Kidney (tissue), 14 donors: ENCODE data around the gene SCARB1. TPM values are rescaled to one million over a fixed set of nuclear protein-coding genes. Genes with fewer than 3 reads are reported as not detected.

ENCODE experiments used
- DNase-seq, 5 donors: peaks; one replicate each; pipeline ENCODE4 v3.0.0-alpha.2; 2013 to 2020
- FAIRE-seq: peaks from 2 replicates; lab custom pipeline; 2012; peaks lifted over from hg19 to GRCh38; lab: Jason Lieb, UNC
- H3K27ac ChIP-seq, 2 donors: one replicate each; pipeline ENCODE4 v1.7.0; 2013; ENCODE audit warnings: low read depth in 2 of 2, low read length in 2 of 2, inconsistent platforms in 1 of 2
- H3K27me3 ChIP-seq: one replicate; pipeline ENCODE4 v1.7.1; 2013; ENCODE audit warnings: low read length, inconsistent platforms; ENCODE audit not compliant: control insufficient read depth, insufficient read depth
- H3K36me3 ChIP-seq, 3 donors: one replicate each; pipeline versions ENCODE4 v1.7.0 to v1.7.1; 2013; ENCODE audit warnings: low read length in 3 of 3, control low read depth in 1 of 3, inconsistent platforms in 1 of 3; ENCODE audit not compliant: insufficient read depth in 3 of 3, control insufficient read depth in 2 of 3
- H3K4me1 ChIP-seq, 3 donors: one replicate each; pipeline versions ENCODE4 v1.7.0 to v1.7.1; 2013; ENCODE audit warnings: low read length in 3 of 3, inconsistent platforms in 1 of 3, low read depth in 1 of 3; ENCODE audit not compliant: control insufficient read depth in 2 of 3, insufficient read depth in 2 of 3
- H3K4me3 ChIP-seq, 3 donors: one replicate each; pipeline versions ENCODE4 v1.7.0 to v1.8.1; 2013; ENCODE audit warnings: low read length in 3 of 3, control low read depth in 1 of 3, inconsistent platforms in 1 of 3
- H3K9ac ChIP-seq, 3 donors: one replicate each; pipeline versions ENCODE4 v1.7.0 to v1.7.1; 2013; ENCODE audit warnings: low read length in 3 of 3, control low read depth in 1 of 3, inconsistent platforms in 1 of 3
- H3K9me3 ChIP-seq, 3 donors: one replicate each; pipeline versions ENCODE4 v1.7.0 to v1.7.1; 2013; ENCODE audit warnings: low read length in 3 of 3, control low read depth in 1 of 3, inconsistent platforms in 1 of 3; ENCODE audit not compliant: control insufficient read depth in 2 of 3, insufficient read depth in 1 of 3
- intact Hi-C: fragments of 100-400 bp; cut with DNase I; formaldehyde crosslinking; loops from one replicate; pipeline ENCODE4 v1.11.1; 2022
- polyA plus RNA-seq: library from polyadenylated mRNA; stranded (reverse); fragments of 350-450 nt; fragmentation: Illumina TruSeq; extraction: RNeasy Lipid Tissue Mini Kit (QIAGEN cat#74804); gene quantifications from one replicate; pipeline ENCODE4 v1.2.3, GENCODE V29; 2014; ENCODE audit warnings: low read depth, low replicate concordance; ENCODE audit not compliant: insufficient read depth
- total RNA-seq: library from RNA; stranded (reverse); fragmentation: NEBNext Ultra II Directional; extraction: Animal tissue kit (Norgen Biotek cat#: 25700); gene quantifications from one replicate; pipeline ENCODE4 v1.2.1, GENCODE V29; 2021
- TF ChIP-seq, protein P1 (sequence below): IDR thresholded peaks from 3 replicates; pipeline ENCODE4 v1.5.1; 2012; ENCODE audit warnings: mild to moderate bottlenecking, moderate library complexity, borderline replicate concordance; ENCODE audit not compliant: insufficient read depth; ENCODE audit errors: extremely low read depth
- donor health status: control.
- donor health status: control.
- donor health status: control.
- donor health status: control.
- donor health status: control.
- donor health status: DM: yes; HTN: yes; CAD: no.
- donor health status: Normal renal cell carcinoma (clear cell type).

Gene SCARB1
- total and polyA plus RNA-seq, 2 donors from 2014 or later: 12.3 to 13.2 TPM

GRCh38 chr12:124868252-124869058 lies 4.8 kb upstream of the SCARB1 start:
- no peak for FAIRE-seq
- H3K27me3 ChIP-seq: no peaks in the 10 kb centered on the region
- DNase-seq: no peak
- no peak overlapping the region for H3K4me3 ChIP-seq
- H3K9me3 ChIP-seq: no peaks in the 10 kb centered on the region
- no peak overlapping the region for H3K9ac ChIP-seq
- TF ChIP-seq, protein P1, sequence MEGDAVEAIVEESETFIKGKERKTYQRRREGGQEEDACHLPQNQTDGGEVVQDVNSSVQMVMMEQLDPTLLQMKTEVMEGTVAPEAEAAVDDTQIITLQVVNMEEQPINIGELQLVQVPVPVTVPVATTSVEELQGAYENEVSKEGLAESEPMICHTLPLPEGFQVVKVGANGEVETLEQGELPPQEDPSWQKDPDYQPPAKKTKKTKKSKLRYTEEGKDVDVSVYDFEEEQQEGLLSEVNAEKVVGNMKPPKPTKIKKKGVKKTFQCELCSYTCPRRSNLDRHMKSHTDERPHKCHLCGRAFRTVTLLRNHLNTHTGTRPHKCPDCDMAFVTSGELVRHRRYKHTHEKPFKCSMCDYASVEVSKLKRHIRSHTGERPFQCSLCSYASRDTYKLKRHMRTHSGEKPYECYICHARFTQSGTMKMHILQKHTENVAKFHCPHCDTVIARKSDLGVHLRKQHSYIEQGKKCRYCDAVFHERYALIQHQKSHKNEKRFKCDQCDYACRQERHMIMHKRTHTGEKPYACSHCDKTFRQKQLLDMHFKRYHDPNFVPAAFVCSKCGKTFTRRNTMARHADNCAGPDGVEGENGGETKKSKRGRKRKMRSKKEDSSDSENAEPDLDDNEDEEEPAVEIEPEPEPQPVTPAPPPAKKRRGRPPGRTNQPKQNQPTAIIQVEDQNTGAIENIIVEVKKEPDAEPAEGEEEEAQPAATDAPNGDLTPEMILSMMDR: no peak
- H3K36me3 ChIP-seq: no peaks in the 10 kb centered on the region
- intact Hi-C loops: no loop called here
- H3K27ac ChIP-seq: no peak overlapping the region
- peaks cover 0 to 4% (median 4%) of the 10 kb centered on the region in 3 donors for H3K4me1 ChIP-seq

GRCh38 chr12:124867401-124867930 lies 3.8 kb upstream of the SCARB1 start:
- FAIRE-seq (no peak), DNase-seq (no peak)
- H3K27me3 ChIP-seq: no peaks in the 10 kb centered on the region
- TF ChIP-seq, protein P1: no peak
- H3K4me3 ChIP-seq: no peak overlapping the region
- intact Hi-C loops: no loop called here
- H3K36me3 ChIP-seq: no peaks in the 10 kb centered on the region
- H3K27ac ChIP-seq: no peak overlapping the region
- no peak overlapping the region for H3K9ac ChIP-seq
- peaks cover 0 to 11% (median 4%) of the 10 kb centered on the region in 3 donors for H3K4me1 ChIP-seq
- no peaks in the 10 kb centered on the region for H3K9me3 ChIP-seq

- Histone ChIP-seq H3K36me3 (no peaks in the 10 kb centered on the region), H3K4me3 (no peak overlapping the region), H3K27me3 (no peaks in the 10 kb centered on the region), H3K9me3 (no peaks in the 10 kb centered on the region), H3K9ac (no peak overlapping the region), H3K27ac (no peak overlapping the region), H3K4me1 (peaks cover 0 to 11% (median 4%) of the 10 kb centered on the region in 3 donors)
- DNase-seq (no peak), FAIRE-seq (no peak)
- intact Hi-C loops: no loop called here
- TF ChIP-seq, protein P1: no peak
These were observed 3.3 kb upstream of the SCARB1 start for GRCh38 chr12:124866883-124867400.
